SK-N-MC (cell line): ENCODE measurements around the gene CYSLTR1.

Experiments used
- EZH2 ChIP-seq: fragments of 200-600 bp; sonication (generic); IDR thresholded peaks from one replicate; pipeline ENCODE4 v1.6.1; 2017; ENCODE audit warnings: antibody characterized with exemption
- FOXP2 ChIP-seq: optimal IDR thresholded peaks from 2 replicates; pipeline ENCODE3; 2011; ENCODE audit warnings: mild to moderate bottlenecking, moderate library complexity; ENCODE audit not compliant: insufficient read depth; ENCODE audit errors: extremely low read length, control extremely low read depth
- POLR2AphosphoS5 ChIP-seq: IDR thresholded peaks from 2 replicates; pipeline ENCODE4 v1.6.1; 2012; ENCODE audit warnings: mild to moderate bottlenecking, low read depth, low read length, borderline replicate concordance

- no peak for TF ChIP-seq POLR2AphosphoS5
- no peak for TF ChIP-seq EZH2
- no peak for TF ChIP-seq FOXP2
Observed at GRCh38 chrX:78377186-78377585, 49.8 kb upstream of the CYSLTR1 start.
